ENCODE data around the gene SPINT3.

Gene SPINT3

GRCh38 chr20:45515147-45515913 lies at the start of gene SPINT3:
TSS of gene SPINT3 (minus strand) at chr20:45515622. CDS start at chr20:45515608, 14 bp downstream.
- no peaks in the 10 kb centered on the region for H3K36me3 ChIP-seq (ENCODE audit: control insufficient read depth in 2 of 2, insufficient read depth in 1 of 2, low read length in 2 of 2)
- TF ChIP-seq REST (tag by site-specific recombination; IDR thresholded peaks at IDR 0.05) (peak; percentile 89), WT1 (tag by site-specific recombination; IDR thresholded peaks at IDR 0.05) (no peak), ZNF843 (tag by site-specific recombination; IDR thresholded peaks at IDR 0.05) (no peak), ZNF596 (tag by site-specific recombination; IDR thresholded peaks at IDR 0.05) (no peak)
- no peak within 1 kb of the TSS for H3K4me3 ChIP-seq (ENCODE audit: low read depth, low read length)
- no peak within 1 kb of the TSS for H3K27ac ChIP-seq (ENCODE audit: extremely low read depth, low read depth, low read length)
- H3K9me3 ChIP-seq (ENCODE audit: control insufficient read depth, insufficient read depth, low read depth, low read length): no peaks in the 10 kb centered on the region
- no peaks in the 10 kb centered on the region for H3K4me1 ChIP-seq (ENCODE audit: control insufficient read depth, insufficient read depth, low read length)
- ChIA-PET POLR2A (no interaction called here), CTCF (no interaction called here)

- POLR2A ChIA-PET: interaction anchor here (0.7 kb wide), 2 partner anchors 22 to 772 kb away, joined by 3 read pairs; no protein-coding TSS in a partner anchor
- TF ChIP-seq ZNF560 (tag by site-specific recombination; IDR thresholded peaks at IDR 0.05; ENCODE audit: borderline replicate concordance) (no peak), ZNF366 (tag by site-specific recombination; conservative IDR thresholded peaks at IDR 0.05) (peak; percentile 91), GLI4 (tag by site-specific recombination; IDR thresholded peaks at IDR 0.05) (no peak), ZNF544 (tag by site-specific recombination; IDR thresholded peaks at IDR 0.05) (no peak), SCRT1 (tag by site-specific recombination; IDR thresholded peaks at IDR 0.05; ENCODE audit: borderline replicate concordance) (0 out of 2 replicates have a peak, but pooled peaks have one; percentile 43), PRDM1 (tag by site-specific recombination; IDR thresholded peaks at IDR 0.05) (peak; percentile 94)
- H3K36me3 ChIP-seq (ENCODE audit: control insufficient read depth in 2 of 2, insufficient read depth in 1 of 2, low read length in 2 of 2): no peaks in the 10 kb centered on the region
- no peak overlapping the region for H3K4me3 ChIP-seq (ENCODE audit: low read depth, low read length)
- CTCF ChIA-PET: interaction anchor here (0.6 kb wide), 1 partner anchor 116 kb away, joined by 3 read pairs; no protein-coding TSS in a partner anchor
- no peak overlapping the region for H3K27ac ChIP-seq (ENCODE audit: extremely low read depth, low read depth, low read length)
- H3K9me3 ChIP-seq (ENCODE audit: control insufficient read depth, insufficient read depth, low read depth, low read length): no peaks in the 10 kb centered on the region
- no peaks in the 10 kb centered on the region for H3K4me1 ChIP-seq (ENCODE audit: control insufficient read depth, insufficient read depth, low read length)
These were observed 49.4 kb upstream of the SPINT3 start for GRCh38 chr20:45564760-45565276.

GRCh38 chr20:45555198-45555597 lies 39.8 kb upstream of the SPINT3 start:
- H3K9me3 ChIP-seq (ENCODE audit: control insufficient read depth, insufficient read depth, low read depth, low read length): no peaks in the 10 kb centered on the region
- H3K4me1 ChIP-seq (ENCODE audit: control insufficient read depth, insufficient read depth, low read length): no peaks in the 10 kb centered on the region
- ChIA-PET POLR2A (no interaction called here), CTCF (interaction anchor here (0.6 to 2.8 kb wide), 2 partner anchors 26 to 216 kb away, joined by 3 to 14 read pairs; no protein-coding TSS in a partner anchor)
- H3K27ac ChIP-seq (ENCODE audit: extremely low read depth, low read depth, low read length): no peak overlapping the region
- H3K36me3 ChIP-seq (ENCODE audit: control insufficient read depth in 2 of 2, insufficient read depth in 1 of 2, low read length in 2 of 2): no peaks in the 10 kb centered on the region
- TF ChIP-seq ZNF501 (tag by site-specific recombination; IDR thresholded peaks at IDR 0.05) (no peak), ZNF513 (tag by site-specific recombination; IDR thresholded peaks at IDR 0.05) (no peak), SCRT2 (tag by site-specific recombination; IDR thresholded peaks at IDR 0.05) (peak; percentile 60), ZXDB (tag by site-specific recombination; IDR thresholded peaks at IDR 0.05) (no peak), ZNF16 (tag by site-specific recombination; IDR thresholded peaks at IDR 0.05; ENCODE audit: low read depth) (no peak)
- no peak overlapping the region for H3K4me3 ChIP-seq (ENCODE audit: low read depth, low read length)
